Stimulated activated CD8-positive, alpha-beta memory T cell treated with anti-CD3 and anti-CD28 coated beads, Interleukin-7, amount 100 ng/mL, for 48 hours (primary cell): ENCODE measurements around the gene INS.
"Not testable (repeated sequence)": the region's sequence is repeated elsewhere in the genome, so short reads cannot be mapped to it uniquely, and the experiment has no call there.

Experiments
- DNase-seq, 2 donors: peaks; one replicate each; pipeline ENCODE4 v3.0.0-alpha.2; 2020; ENCODE audit warnings: low read depth in 1 of 2; ENCODE audit errors: extremely low read depth in 1 of 2

Gene INS

GRCh38 chr11:2199466-2200341 is 38.7 kb upstream of the INS start:
- no peak for DNase-seq

- no peak for DNase-seq
These were observed 37.8 kb upstream of the INS start for GRCh38 chr11:2198621-2199365.

- no peak for DNase-seq
These were observed 36.9 kb upstream of the INS start for GRCh38 chr11:2197771-2198520.

- peak; percentile 38 to 53 for DNase-seq
These were observed 36.2 kb upstream of the INS start for GRCh38 chr11:2196970-2197770.

- no peak for DNase-seq
These were observed 34.7 kb upstream of the INS start for GRCh38 chr11:2195756-2196088.

- DNase-seq: peak; percentile 16 to 20
These were observed 34.1 kb upstream of the INS start for GRCh38 chr11:2194877-2195755.

- not testable (repeated sequence) for DNase-seq
These were observed 33.0 kb upstream of the INS start for GRCh38 chr11:2193888-2194595.

- DNase-seq: no peak
These were observed 32.3 kb upstream of the INS start for GRCh38 chr11:2193099-2193887.

GRCh38 chr11:2192435-2192834 is 31.4 kb upstream of the INS start:
- DNase-seq: no peak

- no peak for DNase-seq
These were observed 30.9 kb upstream of the INS start for GRCh38 chr11:2191883-2192282.

- DNase-seq: no peak
These were observed 29.9 kb upstream of the INS start for GRCh38 chr11:2190657-2191471.

GRCh38 chr11:2189938-2190656 is 29.1 kb upstream of the INS start:
- no peak for DNase-seq

GRCh38 chr11:2188745-2189144 is 27.7 kb upstream of the INS start:
- no peak for DNase-seq

GRCh38 chr11:2187280-2187707 is 26.3 kb upstream of the INS start:
- no peak for DNase-seq

- peak; percentile 18 to 20 for DNase-seq
These were observed 25.8 kb upstream of the INS start for GRCh38 chr11:2186669-2187279.

GRCh38 chr11:2185324-2186085 is 24.5 kb upstream of the INS start:
- no peak for DNase-seq
